ENCODE results near the gene SLC6A6. TPM values are rescaled to one million over a fixed set of nuclear protein-coding genes. Genes with fewer than 3 reads are reported as not detected.

Gene SLC6A6
- total RNA-seq, 1 experiment from 2014 or later: 72.6 TPM

GRCh38 chr3:14476583-14477265 is 74.3 kb downstream of the SLC6A6 start:
- Histone ChIP-seq H3K4ac (ENCODE audit: low read depth, low read length) (no peak overlapping the region), H3K4me2 (ENCODE audit: insufficient read depth, insufficient read length, low read length) (no peak overlapping the region), H2BK120ac (ENCODE audit: low read depth, low read length, poor library complexity, severe bottlenecking) (no peak overlapping the region), H4K8ac (replicated peaks; ENCODE audit: insufficient read length, low read depth, low read length) (no peak overlapping the region), H3K14ac (ENCODE audit: insufficient read depth, low read length) (no peak overlapping the region), H3K79me2 (ENCODE audit: insufficient read depth, low read length) (no peaks in the 10 kb centered on the region), H4K5ac (ENCODE audit: insufficient read length, low read depth, low read length) (no peak overlapping the region), H3K9ac (ENCODE audit: extremely low read depth, insufficient read length, low read length) (no peak overlapping the region), H2BK12ac (ENCODE audit: insufficient read length, low read depth, low read length) (no peak overlapping the region), H3K18ac (ENCODE audit: insufficient read length, low read depth, low read length) (no peak overlapping the region), H2BK15ac (ENCODE audit: low read depth, low read length) (no peak overlapping the region), H3K23ac (ENCODE audit: insufficient read length, low read depth, low read length) (no peak overlapping the region), H2BK20ac (ENCODE audit: low read depth, low read length, poor library complexity, severe bottlenecking) (no peak overlapping the region), H2AFZ (ENCODE audit: low read length) (no peak overlapping the region), H2BK5ac (ENCODE audit: insufficient read length, low read length) (no peak overlapping the region), H3K27me3 (ENCODE audit: insufficient read depth, low read length) (no peaks in the 10 kb centered on the region), H4K91ac (ENCODE audit: insufficient read length, low read depth, low read length) (no peak overlapping the region), H3K4me1 (ENCODE audit: insufficient read depth, low read length) (no peaks in the 10 kb centered on the region), H4K20me1 (ENCODE audit: control insufficient read depth, insufficient read depth, insufficient read length) (no peaks in the 10 kb centered on the region), H3K56ac (ENCODE audit: insufficient read length, low read depth, low read length) (no peak overlapping the region), H3K9me3 (ENCODE audit: control insufficient read depth, low read depth, low read length) (no peaks in the 10 kb centered on the region), H3K23me2 (ENCODE audit: insufficient read length, low read depth, low read length, poor library complexity, severe bottlenecking) (no peaks in the 10 kb centered on the region), H2AK5ac (ENCODE audit: insufficient read length, low read length) (no peak overlapping the region), H3K79me1 (ENCODE audit: insufficient read depth, low read depth, low read length, poor library complexity, severe bottlenecking) (no peaks in the 10 kb centered on the region), H3K27ac (ENCODE audit: insufficient read length, low read depth, low read length) (no peak overlapping the region), H3T11ph (ENCODE audit: low read length) (no peak overlapping the region)
- peaks cover 7 to 8% of the 10 kb centered on the region in 2 experiments for H3K4me1 Mint-ChIP-seq
- H3K27ac Mint-ChIP-seq: no peak overlapping the region
- H3K9me3 Mint-ChIP-seq: no peaks in the 10 kb centered on the region; a peak in 1 of 5 replicates
- no CpG with 5 or more reads among the region's 13 CpGs for WGBS (ENCODE audit: extremely low coverage, insufficient read length, low lambda C conversion rate)
- H3K27me3 Mint-ChIP-seq (ENCODE audit: low read depth): no peaks in the 10 kb centered on the region
- no peak overlapping the region for H3K4me3 Mint-ChIP-seq
- DNase-seq: no peak
- TF ChIP-seq CTCF (conservative IDR thresholded peaks at IDR 0.05): no peak
- peaks cover 60 to 93% (median 68%) of the 10 kb centered on the region in 3 experiments for H3K36me3 Mint-ChIP-seq (ENCODE audit: insufficient read depth in 1 of 3, low read depth in 3 of 3)

All from H9 (cell line).